Upper lobe of left lung (tissue), 6 donors: ENCODE results near the gene SUSD6. TPM values are rescaled to one million over a fixed set of nuclear protein-coding genes. Genes with fewer than 3 reads are reported as not detected.
"Not testable (repeated sequence)": the region's sequence is repeated elsewhere in the genome, so short reads cannot be mapped to it uniquely, and the experiment has no call there.

Experiments
- ATAC-seq, 2 donors: fragments of 200-7000 bp; cut with Tn5 transposase; one replicate each; pipeline ENCODE4 v1.9.1; 2022; ENCODE audit warnings: mild to moderate bottlenecking in 2 of 2, moderate library complexity in 2 of 2; ENCODE audit not compliant: low FRiP score in 2 of 2
- DNase-seq, 2 donors: peaks; one replicate each; pipeline ENCODE4 v3.0.0-alpha.2; 2019 to 2020
- H3K27ac ChIP-seq, 4 donors: fragments of 200-600 bp; sonication (generic); one replicate each; pipeline ENCODE4 v1.5.1; 2016 to 2019
- H3K27me3 ChIP-seq, 4 donors: fragments of 200-600 bp; sonication (generic); one replicate each; pipeline ENCODE4 v1.5.1; 2017 to 2019
- H3K36me3 ChIP-seq, 4 donors: fragments of 200-600 bp; sonication (generic); one replicate each; pipeline ENCODE4 v1.5.1; 2016 to 2019
- H3K4me1 ChIP-seq, 4 donors: fragments of 200-600 bp; sonication (generic); one replicate each; pipeline ENCODE4 v1.5.1; 2018 to 2019
- H3K4me3 ChIP-seq, 4 donors: fragments of 200-600 bp; sonication (generic); one replicate each; pipeline ENCODE4 v1.5.1; 2017 to 2019; ENCODE audit warnings: mild to moderate bottlenecking in 2 of 4, moderate library complexity in 1 of 4
- H3K9me3 ChIP-seq, 4 donors: fragments of 200-600 bp; sonication (generic); one replicate each; pipeline ENCODE4 v1.5.1; 2018 to 2019
- CTCF ChIP-seq, 6 experiments: fragments of 450-650 bp in 4 of 6; fragments of 200-600 bp in 2 of 6; sonication (generic) in 2 of 6; IDR thresholded peaks; one replicate each; pipeline ENCODE4 v1.5.1; 2016 to 2019; ENCODE audit warnings: antibody characterized with exemption in 6 of 6
- EP300 ChIP-seq, 4 donors: sonication (generic); formaldehyde crosslinking; IDR thresholded peaks; one replicate each; pipeline ENCODE4 v1.5.1; 2017; ENCODE audit warnings: antibody characterized with exemption in 4 of 4, control low read depth in 2 of 4
- POLR2A ChIP-seq, 4 donors: fragments of 450-650 bp; IDR thresholded peaks; one replicate each; pipeline ENCODE4 v1.5.1; 2016 to 2017; ENCODE audit warnings: antibody characterized with exemption in 4 of 4, mild to moderate bottlenecking in 2 of 4
- POLR2AphosphoS5 ChIP-seq, 2 donors: sonication (generic); formaldehyde crosslinking; IDR thresholded peaks; one replicate each; pipeline ENCODE4 v1.5.1; 2017; ENCODE audit warnings: antibody characterized with exemption in 2 of 2
- WGBS, 2 donors: methylation state at CpG; one replicate each; pipeline ENCODE4 v1.1.5; 2017 to 2018; 5-methylcytosine and 5-hydroxymethylcytosine counted together
- total RNA-seq, 6 donors: library from RNA; depleted of rRNA in 4 of 6; stranded (reverse); fragments of >200 nt in 4 of 6; gene quantifications; one replicate each; pipeline versions ENCODE4 v1.1.0 to v1.2.1, GENCODE V29; 2016 to 2021
- donor health status: DM: no; HTN: no; CAD: no; lungs with moderate emphysema.
- donor health status: DM: no; HTN: yes; CAD: no; lungs with severe emphysema.

The SUSD6 gene
- total RNA-seq, 6 donors from 2014 or later: 63.4 to 90.4 (median 81.6) TPM

GRCh38 chr14:69713993-69714679 lies 102.7 kb downstream of the SUSD6 start:
- no peaks in the 10 kb centered on the region for H3K9me3 ChIP-seq
- peak overlapping the region; percentile 73 to 87 (median 84) for H3K27ac ChIP-seq
- H3K4me1 ChIP-seq: peaks cover 77 to 96% (median 81%) of the 10 kb centered on the region in 4 donors
- TF ChIP-seq POLR2AphosphoS5 (IDR thresholded peaks at IDR 0.05): no peak
- H3K36me3 ChIP-seq: peaks cover 6 to 42% (median 12%) of the 10 kb centered on the region in 4 donors
- no peak overlapping the region for H3K4me3 ChIP-seq
- WGBS, 2 donors: 66 to 69% methylated on average over 9 of the region's 9 CpGs
- ATAC-seq: no peak
- no peaks in the 10 kb centered on the region for H3K27me3 ChIP-seq
- DNase-seq: no peak

GRCh38 chr14:69715725-69716477 lies 104.5 kb downstream of the SUSD6 start:
- H3K36me3 ChIP-seq: peaks cover 0 to 25% (median 3%) of the 10 kb centered on the region in 4 donors
- peak overlapping the region; percentile 60 to 85 (median 77) for H3K27ac ChIP-seq
- TF ChIP-seq EP300 (IDR thresholded peaks at IDR 0.05) (no peak), POLR2AphosphoS5 (IDR thresholded peaks at IDR 0.05) (peak in 1 of 2 donors; percentile 59)
- DNase-seq: peak in 1 of 2 donors; percentile 80
- no peaks in the 10 kb centered on the region for H3K27me3 ChIP-seq
- peak in 1 of 2 donors; percentile 36 for ATAC-seq
- H3K4me3 ChIP-seq: no peak overlapping the region
- H3K4me1 ChIP-seq: peaks cover 84 to 96% (median 85%) of the 10 kb centered on the region in 4 donors
- WGBS, 2 donors: 52 to 56% methylated on average over 13 of the region's 13 CpGs
- no peaks in the 10 kb centered on the region for H3K9me3 ChIP-seq

GRCh38 chr14:69716478-69717187 lies 105.2 kb downstream of the SUSD6 start:
- Histone ChIP-seq H3K4me1 (peaks cover 77 to 89% (median 81%) of the 10 kb centered on the region in 4 donors), H3K36me3 (peaks cover 0 to 17% (median 0%) of the 10 kb centered on the region in 4 donors), H3K27me3 (no peaks in the 10 kb centered on the region), H3K9me3 (no peaks in the 10 kb centered on the region), H3K27ac (peak overlapping the region; percentile 60 to 85 (median 77)), H3K4me3 (no peak overlapping the region)
- TF ChIP-seq POLR2AphosphoS5 (IDR thresholded peaks at IDR 0.05): no peak
- no peak for TF ChIP-seq EP300 (IDR thresholded peaks at IDR 0.05)
- no peak for TF ChIP-seq CTCF (IDR thresholded peaks at IDR 0.05)
- TF ChIP-seq POLR2A (IDR thresholded peaks at IDR 0.05): no peak
- DNase-seq: peak in 1 of 2 donors; percentile 62
- WGBS, 2 donors: 44 to 56% methylated on average over 5 of the region's 5 CpGs
- ATAC-seq: peak in 1 of 2 donors; percentile 31

GRCh38 chr14:69718614-69719013 lies 107.2 kb downstream of the SUSD6 start:
- 86 to 92% methylated on average over 2 of the region's 2 CpGs for WGBS, 2 donors
- H3K27ac ChIP-seq: peak overlapping the region; percentile 63 to 85 (median 77)

GRCh38 chr14:69719501-69719951 lies 108.1 kb downstream of the SUSD6 start:
- peak; percentile 12 to 68 for DNase-seq
- peaks cover 0 to 5% (median 0%) of the 10 kb centered on the region in 4 donors for H3K36me3 ChIP-seq
- peak; percentile 84 to 86 for ATAC-seq

More at GRCh38 chr14:69718614-69719013, 107.2 kb downstream of the SUSD6 start:
- H3K36me3 ChIP-seq: peaks cover 0 to 13% (median 0%) of the 10 kb centered on the region in 4 donors
- not testable (repeated sequence) for H3K4me3 ChIP-seq, H3K9me3 ChIP-seq, ATAC-seq, DNase-seq, H3K27me3 ChIP-seq
- H3K4me1 ChIP-seq: peaks cover 57 to 69% (median 61%) of the 10 kb centered on the region in 4 donors

More at GRCh38 chr14:69719501-69719951, 108.1 kb downstream of the SUSD6 start:
- 24 to 29% methylated on average over 7 of the region's 7 CpGs for WGBS, 2 donors
- Histone ChIP-seq H3K27me3 (no peaks in the 10 kb centered on the region), H3K9me3 (no peaks in the 10 kb centered on the region), H3K27ac (peak overlapping the region; percentile 66 to 85 (median 77)), H3K4me3 (no peak overlapping the region), H3K4me1 (peaks cover 52 to 62% (median 59%) of the 10 kb centered on the region in 4 donors)
- TF ChIP-seq POLR2A (IDR thresholded peaks at IDR 0.05): peak in 1 of 4 donors; percentile 38
- peak; percentile 81 to 94 for TF ChIP-seq POLR2AphosphoS5 (IDR thresholded peaks at IDR 0.05)
- no peak for TF ChIP-seq CTCF (IDR thresholded peaks at IDR 0.05)
- TF ChIP-seq EP300 (IDR thresholded peaks at IDR 0.05): peak; percentile 79 to 95 (median 89)
